Activated naive CD8-positive, alpha-beta T cell (primary cell): ENCODE results near the gene GPC5.
"Not testable (repeated sequence)": the region's sequence is repeated elsewhere in the genome, so short reads cannot be mapped to it uniquely, and the experiment has no call there.

Experiments used
- H3K27ac Mint-ChIP-seq: one replicate; pipeline ENCODE4 v1.8.0; 2021; ENCODE audit warnings: mixed read lengths
- H3K27me3 Mint-ChIP-seq: one replicate; pipeline ENCODE4 v1.8.0; 2021; ENCODE audit warnings: mixed read lengths
- H3K36me3 Mint-ChIP-seq: one replicate; pipeline ENCODE4 v1.8.0; 2021; ENCODE audit warnings: mixed read lengths
- H3K4me1 Mint-ChIP-seq: one replicate; pipeline ENCODE4 v1.8.0; 2021; ENCODE audit warnings: low read depth, mixed read lengths
- H3K4me3 Mint-ChIP-seq: one replicate; pipeline ENCODE4 v1.8.0; 2021; ENCODE audit warnings: mild to moderate bottlenecking, mixed read lengths
- H3K9me3 Mint-ChIP-seq: one replicate; pipeline ENCODE4 v1.8.0; 2021; ENCODE audit warnings: low read depth, mixed read lengths

Gene GPC5

DNA sequence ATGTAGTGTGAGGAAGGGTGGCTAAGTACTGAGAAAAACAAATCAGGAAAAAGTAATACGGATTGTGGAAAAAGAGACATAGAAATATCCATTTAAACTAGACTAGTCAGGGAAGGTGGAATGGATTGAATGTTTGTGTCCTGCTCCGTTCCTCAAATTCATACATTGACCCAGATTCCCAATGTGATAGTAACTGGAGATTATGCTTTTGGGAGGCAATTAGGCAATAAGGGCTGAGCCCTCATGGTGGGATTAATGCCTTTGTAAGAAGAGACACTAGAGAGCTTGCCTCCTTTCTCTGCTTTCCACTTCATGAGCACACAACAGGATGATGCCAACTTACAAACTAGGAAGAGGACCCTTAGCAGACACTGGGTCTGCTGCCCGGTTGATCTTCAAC, 1063.0 kb downstream of the GPC5 start:
- no peaks in the 10 kb centered on the region for H3K36me3 Mint-ChIP-seq
- peaks cover 11% of the 10 kb centered on the region for H3K9me3 Mint-ChIP-seq
- no peaks in the 10 kb centered on the region for H3K4me1 Mint-ChIP-seq
- H3K27me3 Mint-ChIP-seq: no peaks in the 10 kb centered on the region
- H3K27ac Mint-ChIP-seq: no peak overlapping the region
- H3K4me3 Mint-ChIP-seq: no peak overlapping the region

DNA sequence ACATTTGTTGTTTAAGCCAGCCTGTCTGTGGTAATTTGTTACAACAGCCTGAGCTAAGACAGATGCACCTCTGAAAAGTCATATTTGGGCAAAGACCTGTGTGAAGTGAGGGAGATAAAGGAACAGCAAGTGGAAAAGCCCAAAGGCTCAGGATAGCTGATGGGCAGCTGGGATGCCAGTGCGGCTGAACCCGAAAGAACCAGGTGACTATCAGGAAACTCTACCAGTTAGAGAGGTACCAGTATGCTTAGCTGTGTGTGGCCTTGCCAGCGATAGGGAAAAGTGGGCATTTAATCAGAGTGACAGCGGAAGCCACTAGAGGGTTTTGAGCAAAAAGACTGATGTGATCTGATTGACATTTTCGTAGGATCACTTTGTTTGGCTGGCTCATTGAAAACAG, 1063.4 kb downstream of the GPC5 start:
- Mint-ChIP-seq H3K4me1 (no peaks in the 10 kb centered on the region), H3K4me3 (no peak overlapping the region), H3K36me3 (no peaks in the 10 kb centered on the region), H3K27me3 (no peaks in the 10 kb centered on the region), H3K27ac (no peak overlapping the region), H3K9me3 (peaks cover 11% of the 10 kb centered on the region)

DNA sequence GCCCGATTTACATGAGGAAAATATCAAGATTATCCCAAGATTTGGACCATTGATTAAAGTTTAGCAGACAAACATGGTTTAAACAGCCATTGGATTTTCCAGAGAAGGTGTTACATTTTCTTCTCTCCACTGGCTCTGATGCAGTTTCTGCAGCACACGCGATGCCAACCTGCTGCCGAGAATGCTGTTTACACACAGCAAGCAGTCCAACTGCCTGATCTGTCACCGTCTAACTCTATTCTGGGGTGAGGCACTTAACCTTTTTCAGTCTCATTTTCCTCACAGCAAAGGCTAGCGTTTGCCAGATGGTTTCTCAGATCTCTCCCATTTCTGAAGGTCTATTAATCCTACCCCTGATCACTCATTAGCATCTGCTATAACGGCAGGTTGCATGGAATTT, 1064.7 kb downstream of the GPC5 start:
- H3K27me3 Mint-ChIP-seq: no peaks in the 10 kb centered on the region
- no peaks in the 10 kb centered on the region for H3K36me3 Mint-ChIP-seq
- no peak overlapping the region for H3K4me3 Mint-ChIP-seq
- H3K4me1 Mint-ChIP-seq: no peaks in the 10 kb centered on the region
- H3K27ac Mint-ChIP-seq: no peak overlapping the region
- H3K9me3 Mint-ChIP-seq: peaks cover 11% of the 10 kb centered on the region

DNA sequence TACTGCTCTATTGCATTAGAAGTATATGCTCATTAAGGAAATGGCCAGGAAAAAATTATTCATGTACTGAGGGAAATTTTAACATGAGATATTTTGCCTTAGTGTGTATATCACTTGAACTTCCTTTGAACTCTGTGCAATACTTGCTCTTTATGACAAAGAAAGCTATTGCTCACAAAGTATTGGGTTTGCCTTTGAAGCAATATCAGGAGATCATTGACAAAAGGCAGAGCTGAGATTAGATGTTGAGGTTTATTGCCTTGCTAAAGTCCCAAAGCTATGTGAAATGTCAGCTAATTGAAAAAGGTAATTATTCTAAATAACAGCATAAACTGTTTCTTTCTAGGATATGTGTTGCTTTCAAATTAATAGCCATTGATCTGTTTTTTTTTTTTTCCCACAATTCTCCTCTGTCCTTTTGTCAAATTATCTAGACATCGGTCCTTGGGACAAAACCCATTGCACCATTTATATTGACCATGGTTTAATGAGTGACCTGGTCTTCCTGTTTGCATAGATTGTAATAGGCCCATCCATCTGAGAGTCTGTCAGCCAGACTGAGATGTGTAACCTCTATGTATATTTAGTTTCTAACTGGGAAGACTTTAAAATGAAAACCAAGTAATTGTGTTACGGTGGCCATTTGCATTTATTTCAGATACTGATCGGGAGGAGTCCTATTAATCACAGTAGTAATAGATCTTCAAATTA, 1075.5 kb downstream of the GPC5 start:
- no peaks in the 10 kb centered on the region for H3K27me3 Mint-ChIP-seq

DNA sequence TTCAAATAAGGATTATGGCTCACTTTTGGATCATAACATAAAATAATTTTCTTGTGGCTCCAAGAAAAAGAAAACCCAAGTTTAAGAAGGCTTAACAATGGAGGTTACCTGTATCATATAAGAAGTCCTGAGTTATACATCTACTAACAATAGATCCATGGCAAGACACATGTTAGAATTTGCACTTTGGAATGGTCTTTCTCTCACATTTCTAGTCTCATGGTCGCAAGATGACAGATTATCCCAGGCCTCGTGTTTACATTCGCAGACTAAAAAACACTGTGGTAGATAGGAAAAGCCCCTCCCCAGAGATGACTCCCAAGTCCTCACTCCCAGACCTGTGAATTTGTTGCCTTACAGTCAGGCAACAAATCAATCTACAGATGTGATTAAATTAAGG, 1082.0 kb downstream of the GPC5 start:
- no peaks in the 10 kb centered on the region for H3K36me3 Mint-ChIP-seq
- no peaks in the 10 kb centered on the region for H3K4me1 Mint-ChIP-seq
- no peak overlapping the region for H3K4me3 Mint-ChIP-seq
- H3K27ac Mint-ChIP-seq: no peak overlapping the region
- no peaks in the 10 kb centered on the region for H3K27me3 Mint-ChIP-seq
- H3K9me3 Mint-ChIP-seq: no peaks in the 10 kb centered on the region

More for the DNA sequence above, 1075.5 kb downstream of the GPC5 start:
- peaks cover 13% of the 10 kb centered on the region for H3K9me3 Mint-ChIP-seq
- H3K36me3 Mint-ChIP-seq: no peaks in the 10 kb centered on the region
- H3K27ac Mint-ChIP-seq: no peak overlapping the region
- no peaks in the 10 kb centered on the region for H3K4me1 Mint-ChIP-seq
- H3K4me3 Mint-ChIP-seq: no peak overlapping the region

GRCh38 chr13:92482790-92483189, 1084.4 kb downstream of the GPC5 start:
- not testable (repeated sequence) for H3K9me3 Mint-ChIP-seq

GRCh38 chr13:92483894-92484293, 1085.5 kb downstream of the GPC5 start:
- Mint-ChIP-seq H3K27me3 (no peaks in the 10 kb centered on the region), H3K4me1 (no peaks in the 10 kb centered on the region), H3K4me3 (no peak overlapping the region), H3K9me3 (peaks cover under 1% of the 10 kb centered on the region), H3K36me3 (no peaks in the 10 kb centered on the region), H3K27ac (no peak overlapping the region)

More at GRCh38 chr13:92482790-92483189, 1084.4 kb downstream of the GPC5 start:
- H3K4me3 Mint-ChIP-seq, H3K36me3 Mint-ChIP-seq, H3K27ac Mint-ChIP-seq, H3K4me1 Mint-ChIP-seq, H3K27me3 Mint-ChIP-seq: not testable (repeated sequence)

DNA sequence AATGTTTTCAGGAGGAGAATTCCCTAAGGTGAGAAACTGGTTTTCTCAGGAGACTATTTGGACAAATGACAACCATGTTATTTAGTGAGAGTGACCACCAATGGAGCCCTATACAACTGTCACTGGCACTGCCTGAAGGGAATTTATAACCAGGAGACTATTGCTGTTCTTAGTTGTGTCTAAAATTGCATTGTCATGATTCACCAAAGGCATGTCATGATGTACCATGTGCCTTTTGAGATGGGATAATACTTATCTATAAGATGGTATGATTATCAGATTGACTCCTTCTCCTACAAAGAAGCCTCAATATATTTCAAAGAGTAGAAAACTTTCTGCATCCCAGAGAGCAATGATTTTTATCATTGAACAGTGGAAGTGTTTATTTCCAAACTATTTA, 1088.8 kb downstream of the GPC5 start:
- no peaks in the 10 kb centered on the region for H3K27me3 Mint-ChIP-seq
- no peak overlapping the region for H3K27ac Mint-ChIP-seq
- H3K9me3 Mint-ChIP-seq: peaks cover 4% of the 10 kb centered on the region
- H3K4me1 Mint-ChIP-seq: no peaks in the 10 kb centered on the region
- no peak overlapping the region for H3K4me3 Mint-ChIP-seq
- H3K36me3 Mint-ChIP-seq: no peaks in the 10 kb centered on the region

GRCh38 chr13:92488249-92488852, 1089.9 kb downstream of the GPC5 start:
- no peaks in the 10 kb centered on the region for H3K36me3 Mint-ChIP-seq
- no peak overlapping the region for H3K4me3 Mint-ChIP-seq
- peaks cover 4% of the 10 kb centered on the region for H3K9me3 Mint-ChIP-seq
- no peaks in the 10 kb centered on the region for H3K27me3 Mint-ChIP-seq
- no peak overlapping the region for H3K27ac Mint-ChIP-seq
- H3K4me1 Mint-ChIP-seq: no peaks in the 10 kb centered on the region

GRCh38 chr13:92491839-92492238, 1093.4 kb downstream of the GPC5 start:
- Mint-ChIP-seq H3K27me3 (no peaks in the 10 kb centered on the region), H3K4me3 (no peak overlapping the region), H3K36me3 (no peaks in the 10 kb centered on the region), H3K9me3 (peaks cover 4% of the 10 kb centered on the region), H3K27ac (no peak overlapping the region), H3K4me1 (no peaks in the 10 kb centered on the region)

DNA sequence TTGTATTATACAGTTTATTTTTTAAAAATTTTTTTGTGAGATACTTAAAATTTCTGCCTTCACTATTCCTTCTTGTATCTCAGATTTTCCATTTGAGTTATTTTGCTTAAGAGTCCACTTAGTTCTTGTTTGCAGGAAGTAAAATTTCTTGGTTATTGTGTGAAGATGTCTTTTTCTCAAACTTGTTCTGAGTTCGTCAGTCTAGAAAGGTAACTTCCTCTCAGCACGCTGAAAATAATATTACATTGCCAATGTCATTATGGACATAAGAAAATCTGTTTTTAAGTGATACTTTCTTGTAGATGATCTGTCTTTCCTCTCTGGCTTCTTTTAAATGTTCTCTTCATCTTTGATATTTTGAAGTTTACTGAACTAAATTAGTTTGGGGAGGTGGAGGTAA, 1096.5 kb downstream of the GPC5 start:
- no peaks in the 10 kb centered on the region for H3K36me3 Mint-ChIP-seq
- H3K27ac Mint-ChIP-seq: no peak overlapping the region
- H3K4me1 Mint-ChIP-seq: no peaks in the 10 kb centered on the region
- no peaks in the 10 kb centered on the region for H3K9me3 Mint-ChIP-seq
- no peak overlapping the region for H3K4me3 Mint-ChIP-seq
- no peaks in the 10 kb centered on the region for H3K27me3 Mint-ChIP-seq

DNA sequence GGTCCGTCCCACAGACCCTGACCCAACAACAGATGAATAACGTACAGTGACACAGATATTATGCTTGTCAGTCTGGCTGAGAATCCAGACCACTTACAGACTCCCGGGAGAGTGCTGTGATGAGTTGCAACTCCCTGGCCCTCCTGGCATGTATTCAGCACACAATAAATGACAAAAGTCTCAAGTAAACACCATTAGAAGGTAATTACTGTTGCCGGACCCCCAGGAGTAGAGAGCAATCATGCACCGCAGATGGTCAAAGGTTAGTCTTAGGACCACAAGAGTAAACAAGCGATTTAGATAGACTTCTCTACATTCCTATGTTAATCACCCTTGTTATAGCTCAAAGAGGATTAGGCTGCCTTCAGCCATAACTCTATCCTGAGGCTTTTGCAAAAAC, 1101.8 kb downstream of the GPC5 start:
- Mint-ChIP-seq H3K36me3 (no peaks in the 10 kb centered on the region), H3K9me3 (peaks cover 5% of the 10 kb centered on the region), H3K27ac (no peak overlapping the region), H3K4me1 (no peaks in the 10 kb centered on the region), H3K4me3 (no peak overlapping the region), H3K27me3 (no peaks in the 10 kb centered on the region)

- Mint-ChIP-seq H3K27me3 (no peaks in the 10 kb centered on the region), H3K4me1 (no peaks in the 10 kb centered on the region), H3K27ac (no peak overlapping the region), H3K36me3 (no peaks in the 10 kb centered on the region), H3K9me3 (peaks cover 8% of the 10 kb centered on the region), H3K4me3 (no peak overlapping the region)
These were observed 1112.0 kb downstream of the GPC5 start for GRCh38 chr13:92510416-92510815.

DNA sequence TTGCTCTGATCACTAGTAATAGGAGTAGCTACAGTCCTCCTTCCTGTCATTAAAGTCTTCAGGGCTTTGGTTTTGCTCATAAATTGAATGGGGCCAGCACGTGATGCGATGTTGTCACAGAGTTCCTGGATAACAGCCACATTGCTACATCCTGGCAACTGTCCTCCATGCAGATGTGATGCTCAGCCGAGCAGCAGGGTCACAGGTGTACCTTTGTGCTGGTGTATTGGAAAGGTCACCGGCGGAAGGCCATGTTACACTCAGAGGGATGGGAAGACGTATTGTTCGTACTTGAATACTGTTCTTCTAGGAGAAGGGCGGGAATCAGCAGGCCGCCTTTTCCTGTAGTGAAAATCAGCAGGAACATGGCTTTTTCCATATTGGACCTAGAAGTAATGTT, 1114.4 kb downstream of the GPC5 start:
- Mint-ChIP-seq H3K36me3 (no peaks in the 10 kb centered on the region), H3K27me3 (no peaks in the 10 kb centered on the region), H3K27ac (no peak overlapping the region), H3K4me1 (no peaks in the 10 kb centered on the region), H3K9me3 (peaks cover 10% of the 10 kb centered on the region), H3K4me3 (no peak overlapping the region)

DNA sequence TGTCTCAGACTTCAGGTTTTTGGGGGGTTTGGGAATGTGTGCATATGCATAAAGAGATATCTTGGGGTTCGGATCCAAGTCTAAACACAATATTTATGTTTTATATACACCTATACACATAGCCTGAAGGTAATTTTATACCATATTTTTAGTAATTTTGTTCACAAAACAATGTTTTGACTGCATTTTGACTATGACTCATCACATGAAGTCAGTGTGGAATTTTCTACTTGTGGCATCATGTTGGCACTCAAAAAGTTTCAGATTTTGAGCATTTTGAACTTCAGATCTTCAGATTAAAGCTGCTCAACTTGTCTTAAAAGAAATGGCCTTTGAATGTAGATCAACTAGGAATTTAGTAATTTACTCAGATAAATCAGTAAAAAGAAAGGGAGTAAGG, 1115.3 kb downstream of the GPC5 start:
- Mint-ChIP-seq H3K27me3 (no peaks in the 10 kb centered on the region), H3K27ac (no peak overlapping the region), H3K4me1 (no peaks in the 10 kb centered on the region), H3K4me3 (no peak overlapping the region), H3K36me3 (no peaks in the 10 kb centered on the region), H3K9me3 (peaks cover 13% of the 10 kb centered on the region)
